Measurements from ENCODE around the gene CRACR2B.

The CRACR2B gene

GRCh38 chr11:870127-870413 lies 42.4 kb downstream of the CRACR2B start:
- no peak for DNase-seq

DNA sequence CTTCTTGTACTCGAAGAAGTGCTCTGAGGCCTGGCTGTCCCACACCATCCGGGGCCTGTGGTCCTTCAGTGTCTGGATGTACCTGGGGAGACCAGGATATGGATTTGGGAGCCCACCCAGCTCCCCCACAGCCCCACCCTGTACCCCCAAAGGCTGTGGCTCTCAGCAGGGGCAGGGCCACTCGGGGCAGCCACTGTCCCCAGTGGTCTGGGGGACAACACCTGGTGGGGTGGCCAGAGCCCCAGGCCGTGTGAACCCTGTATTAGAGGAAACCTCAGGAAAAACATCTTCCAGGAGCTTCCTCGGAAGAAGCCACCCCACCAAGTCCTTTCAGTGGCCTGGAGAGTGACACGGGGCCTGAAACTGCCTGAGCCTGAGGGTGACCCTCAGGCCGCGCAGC lies 42.7 kb downstream of the CRACR2B start:
- DNase-seq: no peak

GRCh38 chr11:871472-871871 lies 43.8 kb downstream of the CRACR2B start:
- DNase-seq: no peak

DNA sequence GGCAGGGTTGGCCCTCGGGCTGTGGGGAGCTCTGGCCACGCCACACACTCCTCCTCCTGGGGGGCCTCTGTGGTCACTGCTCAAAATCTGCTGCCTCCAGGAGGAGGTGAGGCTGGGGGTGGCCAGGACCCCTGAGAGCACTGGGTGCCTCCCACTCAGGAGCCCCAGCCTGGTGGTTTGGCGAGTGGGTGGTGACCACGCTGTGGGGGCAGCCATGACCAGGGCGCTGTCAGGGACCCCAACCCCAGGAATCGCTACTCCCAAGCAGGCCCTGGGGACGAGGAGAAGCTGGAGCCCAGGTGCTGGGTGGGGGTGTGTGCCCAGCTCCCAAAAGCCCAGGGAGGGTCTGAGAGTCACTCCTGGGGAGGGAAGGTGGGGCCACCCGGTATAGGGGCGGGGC lies 45.1 kb downstream of the CRACR2B start:
- DNase-seq: no peak

GRCh38 chr11:873706-874105 lies 46.0 kb downstream of the CRACR2B start:
- DNase-seq: no peak

DNA sequence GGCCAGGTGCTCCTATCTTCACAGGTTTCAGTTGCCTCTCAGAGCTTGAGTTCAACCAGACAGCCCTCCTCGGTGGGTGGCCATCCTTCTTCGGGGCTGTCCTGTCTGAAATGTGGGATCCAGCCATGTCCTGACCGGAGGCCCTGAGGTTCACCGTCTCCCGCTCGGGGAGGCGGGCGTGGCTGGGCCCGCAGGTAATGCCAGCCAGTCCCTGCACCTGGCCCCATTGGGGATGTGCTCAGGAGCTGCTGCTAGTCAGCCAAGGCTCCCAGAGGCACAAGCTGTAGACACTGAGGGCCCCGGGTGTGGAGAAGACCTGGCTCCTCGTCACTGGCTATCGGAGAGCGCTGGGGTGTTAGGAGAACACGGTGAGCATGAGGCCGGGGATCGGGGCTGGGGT lies 47.5 kb downstream of the CRACR2B start:
- no peak for DNase-seq

GRCh38 chr11:875769-876301 lies 48.1 kb downstream of the CRACR2B start:
- no peak for DNase-seq

GRCh38 chr11:876545-876944 lies 48.8 kb downstream of the CRACR2B start:
- DNase-seq: no peak

DNA sequence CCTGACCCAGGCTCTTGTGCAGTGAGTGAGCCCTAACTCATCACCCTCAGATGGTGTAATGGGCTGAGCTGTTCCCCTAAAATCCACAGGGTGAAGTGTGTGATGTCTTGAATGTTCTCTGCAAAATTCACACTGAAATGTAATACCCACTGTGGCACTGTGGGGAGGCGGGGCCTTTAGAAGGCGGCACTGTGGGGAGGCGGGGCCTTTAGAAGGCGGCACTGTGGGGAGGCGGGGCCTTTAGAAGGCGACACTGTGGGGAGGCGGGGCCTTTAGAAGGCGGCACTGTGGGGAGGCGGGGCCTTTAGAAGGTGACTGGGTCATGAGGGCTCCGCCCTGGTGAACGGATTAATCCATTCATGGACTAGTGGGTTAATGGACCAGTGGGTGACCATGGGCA lies 49.8 kb downstream of the CRACR2B start:
- peak in 1 of 2 experiments; percentile 68 for DNase-seq

DNA sequence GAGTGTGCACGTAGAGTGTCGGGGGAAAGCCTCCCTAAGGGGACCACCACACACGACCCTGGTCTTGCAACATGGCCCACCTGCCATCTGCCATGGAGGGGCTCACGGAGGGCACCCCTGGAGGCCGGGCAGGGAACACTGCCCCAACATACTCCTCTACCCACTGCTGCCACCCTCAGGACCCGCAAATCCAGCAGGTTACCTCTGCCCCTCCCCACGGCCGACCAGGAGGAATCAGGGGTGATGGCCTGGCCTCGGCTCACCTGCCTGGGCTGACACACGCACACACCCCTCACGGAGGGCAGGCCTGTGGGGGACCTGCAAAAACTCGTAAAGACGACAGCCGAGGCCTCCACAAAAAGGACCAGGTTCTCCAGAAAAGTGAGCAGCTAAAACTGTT lies 52.7 kb downstream of the CRACR2B start:
- no peak for DNase-seq

Measured in NCI-H526 (cell line).